ENCODE measurements around the gene KLC1.

DNA sequence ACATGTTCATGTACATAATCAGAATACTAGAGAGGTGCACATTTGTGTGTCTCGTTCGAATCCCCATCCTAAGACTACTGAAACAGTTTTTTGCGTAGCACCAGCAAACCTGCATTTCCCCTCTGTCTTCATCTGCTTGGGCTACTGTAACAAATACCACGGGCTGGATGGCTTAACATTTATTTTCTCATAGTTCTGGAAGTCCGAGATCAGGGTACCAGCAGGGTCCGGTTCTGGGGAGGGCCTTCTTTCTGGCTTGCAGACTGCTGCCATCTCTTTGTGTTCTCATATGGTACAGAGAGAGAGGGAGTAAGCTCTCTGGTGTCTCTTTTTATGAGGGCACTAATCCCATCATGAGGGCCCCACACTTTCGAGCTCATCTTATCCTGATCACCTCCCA, 30.6 kb downstream of the KLC1 start:
- TF ChIP-seq POLR2AphosphoS5 (IDR thresholded peaks at IDR 0.05; ENCODE audit: low read depth, low read length) (no peak), POLR2A (IDR thresholded peaks at IDR 0.05; ENCODE audit: low read depth, low read length) (no peak), TAF1 (IDR thresholded peaks at IDR 0.05; ENCODE audit: low read depth, low read length) (no peak), PAX5 (IDR thresholded peaks at IDR 0.05; ENCODE audit: insufficient read depth, low read length, severe bottlenecking) (no peak)

Data from GM12891 (cell line).